GM12878 (cell line): ENCODE results near the gene ASPG. TPM values are rescaled to one million over a fixed set of nuclear protein-coding genes. Genes with fewer than 3 reads are reported as not detected.

ENCODE experiments used
- ATAC-seq: fragments of 200-7000 bp; cut with Tn5 transposase; 3 replicates; pipeline ENCODE4 v1.9.1; 2020; ENCODE audit warnings: mild to moderate bottlenecking, moderate library complexity
- BruUV-seq: library from RNA; stranded (reverse); fragments of 400-500 nt; replicated peaks from 2 replicates; lab custom pipeline; 2021; lab: Mats Ljungman, UMichigan
- CTCF ChIA-PET: fragments of 300-600 bp; sonication (Branson Sonifier 250); formaldehyde crosslinking; extraction: SDS; loops from one replicate; lab custom pipeline; 2021; ENCODE audit warnings: inconsistent platforms; lab: Yijun Ruan, JAX
- POLR2A ChIA-PET: fragments of 350-600 bp; formaldehyde crosslinking; extraction: SDS; loops from one replicate; lab custom pipeline; 2021; ENCODE audit warnings: inconsistent platforms; lab: Charles Lee
- RAD21 ChIA-PET: fragments of 300-600 bp; sonication (Branson Sonifier 250); formaldehyde crosslinking; loops from one replicate; lab custom pipeline; 2023; ENCODE audit warnings: antibody characterized with exemption; ENCODE audit not compliant: unreplicated experiment; lab: Charles Lee
- SMC1A ChIA-PET: fragments of 300-600 bp; sonication (Branson Sonifier 250); formaldehyde crosslinking; loops from one replicate; lab custom pipeline; 2023; ENCODE audit not compliant: unreplicated experiment, uncharacterized antibody; lab: Charles Lee
- DNase-seq: peaks from one replicate; pipeline ENCODE4 v3.0.0-alpha.2; 2011; ENCODE audit warnings: low read depth, low spot score
- FAIRE-seq: peaks from 3 replicates; lab custom pipeline; 2011; peaks lifted over from hg19 to GRCh38; lab: Jason Lieb, UNC
- H2AFZ ChIP-seq: 2 replicates; pipeline ENCODE4 v1.6.0; 2011; ENCODE audit warnings: low read depth, low read length, control low read depth; ENCODE audit not compliant: control insufficient read depth
- H3K27ac ChIP-seq: 2 replicates; pipeline ENCODE4 v1.5.1; 2011; ENCODE audit warnings: control low read depth; ENCODE audit not compliant: control insufficient read depth, insufficient read depth
- H3K27me3 ChIP-seq, 2 experiments: replicated peaks in 1 of 2; 2 replicates each; pipeline versions ENCODE4 v1.6.0 to v1.6.1; 2011; ENCODE audit warnings: low read length in 1 of 2; ENCODE audit not compliant: control insufficient read depth in 2 of 2, insufficient read depth in 2 of 2
- H3K36me3 ChIP-seq, 2 experiments: 2 replicates each; pipeline ENCODE4 v1.5.1; 2011; ENCODE audit warnings: low read length in 1 of 2; ENCODE audit not compliant: control insufficient read depth in 2 of 2, insufficient read depth in 2 of 2
- H3K4me1 ChIP-seq: 2 replicates; pipeline ENCODE4 v1.6.1; 2011; ENCODE audit warnings: mild to moderate bottlenecking, low read length, moderate library complexity, mixed read lengths; ENCODE audit not compliant: control insufficient read depth, insufficient read depth
- H3K4me2 ChIP-seq: 2 replicates; pipeline ENCODE4 v1.6.0; 2011; ENCODE audit warnings: control low read depth; ENCODE audit not compliant: control insufficient read depth, insufficient read depth
- H3K4me3 ChIP-seq: fragments of 200-600 bp; sonication (generic); 2 replicates; pipeline ENCODE4 v1.5.1; 2016
- H3K79me2 ChIP-seq: 2 replicates; pipeline ENCODE4 v1.6.0; 2011; ENCODE audit warnings: low read length; ENCODE audit not compliant: control insufficient read depth, insufficient read depth
- H3K9ac ChIP-seq: 2 replicates; pipeline ENCODE4 v1.8.0; 2011; ENCODE audit warnings: low read length, control low read depth, mixed read lengths; ENCODE audit not compliant: control insufficient read depth, insufficient read depth
- H3K9me3 ChIP-seq: replicated peaks from 3 replicates; pipeline ENCODE4 v1.5.1; 2011; ENCODE audit warnings: mild to moderate bottlenecking, low read length; ENCODE audit not compliant: control insufficient read depth, insufficient read depth
- H4K20me1 ChIP-seq: 2 replicates; pipeline ENCODE4 v1.6.0; 2011; ENCODE audit not compliant: control insufficient read depth, insufficient read depth
- ASH2L ChIP-seq: fragments of 300-600, 200-600 bp; sonication (generic); IDR thresholded peaks from 2 replicates; pipeline ENCODE4 v1.6.1; 2017; ENCODE audit warnings: low read depth, mild to moderate bottlenecking, borderline replicate concordance
- BMI1 ChIP-seq: fragments of 450-650 bp; IDR thresholded peaks from 2 replicates; pipeline ENCODE4 v1.6.1; 2016; ENCODE audit warnings: mild to moderate bottlenecking, moderate library complexity, borderline replicate concordance
- HSF1 ChIP-seq: fragments of 150-350 bp; IDR thresholded peaks from 2 replicates; pipeline ENCODE4 v1.6.1; 2014; ENCODE audit warnings: mild to moderate bottlenecking, low read depth, low read length
- PML ChIP-seq: IDR thresholded peaks from 2 replicates; pipeline ENCODE4 v1.6.1; 2012; ENCODE audit warnings: low read length, inconsistent platforms
- POLR2AphosphoS5 ChIP-seq: IDR thresholded peaks from 2 replicates; pipeline ENCODE4 v1.6.1; 2011; ENCODE audit warnings: mild to moderate bottlenecking, low read length, inconsistent platforms
- RAD21 ChIP-seq: IDR thresholded peaks from 2 replicates; pipeline ENCODE4 v1.6.1; 2011; ENCODE audit warnings: mild to moderate bottlenecking, low read depth, low read length, moderate library complexity; ENCODE audit not compliant: insufficient read depth
- RFX5 ChIP-seq: IDR thresholded peaks from 2 replicates; pipeline ENCODE4 v1.6.1; 2011; ENCODE audit warnings: low read depth, low read length, improper control_type of control experiment
- SMARCA5 ChIP-seq: fragments of 450-650 bp; IDR thresholded peaks from 2 replicates; pipeline ENCODE4 v1.6.1; 2017; ENCODE audit warnings: mild to moderate bottlenecking
- SREBF1 ChIP-seq: IDR thresholded peaks from 2 replicates; pipeline ENCODE4 v1.6.1; 2012; ENCODE audit warnings: mild to moderate bottlenecking, low read length
- SUPT20H ChIP-seq: IDR thresholded peaks from 2 replicates; pipeline ENCODE4 v1.6.1; 2011; ENCODE audit warnings: low read depth, mild to moderate bottlenecking, low read length, moderate library complexity, borderline replicate concordance; ENCODE audit not compliant: control insufficient read depth
- SUZ12 ChIP-seq: fragments of 200-600 bp; sonication (generic); IDR thresholded peaks from one replicate; pipeline ENCODE4 v1.6.1; 2018; ENCODE audit warnings: antibody characterized with exemption, mild to moderate bottlenecking; ENCODE audit not compliant: unreplicated experiment
- USF1 ChIP-seq: IDR thresholded peaks from 2 replicates; pipeline ENCODE4 v1.6.1; 2011; ENCODE audit warnings: borderline replicate concordance, low read depth, mild to moderate bottlenecking, moderate library complexity, mixed read lengths, low read length; ENCODE audit not compliant: insufficient read depth; ENCODE audit errors: extremely low read length
- ZBED1 ChIP-seq: IDR thresholded peaks from 2 replicates; pipeline ENCODE4 v1.6.1; 2016; ENCODE audit warnings: borderline replicate concordance
- WGBS: methylation state at CpG from one replicate; pipeline ENCODE4 v1.1.6; 2016; ENCODE audit warnings: low lambda C conversion rate; ENCODE audit not compliant: insufficient replicate concordance, insufficient coverage; ENCODE audit errors: missing lambda C conversion rate; 5-methylcytosine and 5-hydroxymethylcytosine counted together
- in situ Hi-C: fragments of 300-500 bp; cut with MboI; formaldehyde crosslinking; loops from 9 replicates; pipeline ENCODE4 v1.14.3; 2018; ENCODE audit warnings: mixed read lengths
- intact Hi-C: fragments of 100-400 bp; cut with micrococcal nuclease; formaldehyde crosslinking; loops from one replicate; pipeline ENCODE4 v1.14.2; 2022; ENCODE audit not compliant: unreplicated experiment
- polyA plus RNA-seq, 11 experiments: library from polyadenylated mRNA; depleted of rRNA in 4 of 11; unstranded in 6 of 11; stranded (reverse) in 5 of 11; fragments of >200 nt; fragmentation: Nextera tagmentation in 4 of 11; fragmentation: Illumina TruSeq in 1 of 11; extraction: Ambion mirVana in 4 of 11; extraction: Trizol in 1 of 11; gene quantifications; 1 replicate in 1 of 11; 2 replicates in 10 of 11; pipeline versions ENCODE4 v1.2.1 to v1.2.3, GENCODE V29; 2011 to 2016; ENCODE audit warnings: inconsistent platforms in 2 of 11, missing spikeins in 2 of 11, low read depth in 1 of 11
- total RNA-seq, 4 experiments: library from RNA; depleted of rRNA in 3 of 4; stranded (reverse); fragments of >200 nt in 3 of 4; fragmentation: Illumina TruSeq in 1 of 4; extraction: Trizol in 1 of 4; gene quantifications; 2 replicates each; pipeline versions ENCODE4 v1.2.1 to v1.2.3, GENCODE V29; 2013 to 2021
- TF ChIP-seq, protein P1 (sequence below): fragments of 450-650 bp; IDR thresholded peaks from 2 replicates; pipeline ENCODE4 v1.6.1; 2017; ENCODE audit warnings: mild to moderate bottlenecking, moderate library complexity
- TF ChIP-seq, protein P2 (sequence below): IDR thresholded peaks from 2 replicates; pipeline ENCODE4 v1.6.1; 2011; ENCODE audit warnings: borderline replicate concordance, low read depth, mild to moderate bottlenecking, moderate library complexity, low read length; ENCODE audit not compliant: insufficient read depth, poor library complexity, severe bottlenecking

ASPG gene
- total and polyA plus RNA-seq, 10 of the 15 experiments (the other 5 are each of a cell fraction or from before 2014, with no cell fraction given), result not detected

DNA sequence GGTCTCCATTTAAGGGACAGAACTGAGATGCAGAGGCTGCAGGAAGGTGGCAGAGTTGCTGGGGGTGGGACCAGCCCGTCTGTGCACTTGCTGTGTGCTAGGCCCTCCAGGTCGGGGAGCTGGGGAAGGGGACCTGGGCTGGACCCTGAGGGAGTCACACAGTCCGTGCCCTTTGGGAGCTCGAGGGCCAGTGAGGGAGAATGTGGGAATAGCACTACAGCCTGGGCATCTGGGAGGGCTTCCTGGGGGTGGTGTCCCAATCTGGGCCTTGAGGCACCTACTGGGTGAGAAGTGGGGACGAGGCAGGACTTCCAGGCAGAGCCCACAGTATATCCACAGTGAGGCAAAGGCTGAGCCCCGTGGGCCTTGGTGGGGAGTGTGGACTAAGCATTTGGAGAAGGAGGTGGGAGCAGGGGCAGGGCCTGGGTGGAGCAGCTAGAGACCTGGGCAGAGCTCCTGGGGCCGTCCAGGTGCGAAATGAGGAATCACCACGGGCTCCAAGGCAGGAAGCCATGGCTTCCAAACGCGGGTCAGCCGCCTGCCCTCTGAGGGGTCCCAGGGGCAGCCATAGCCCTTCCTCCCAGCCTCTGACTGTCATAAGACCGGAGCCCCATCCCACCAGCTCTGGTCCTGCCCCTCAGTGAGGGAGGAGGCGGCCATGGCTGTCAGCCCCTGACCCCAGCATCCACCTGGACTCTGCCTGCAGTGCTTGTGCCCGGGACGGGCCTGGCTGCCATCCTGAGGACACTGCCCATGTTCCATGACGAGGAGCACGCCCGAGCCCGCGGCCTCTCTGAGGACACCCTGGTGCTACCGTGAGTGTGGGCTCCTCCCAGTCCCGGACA is 6.6 kb downstream of the ASPG start:
- intact Hi-C loops (loop anchor here (5.0 kb wide), 1 partner anchor 550 kb away; no protein-coding TSS in a partner anchor), in situ Hi-C loops (no loop called here)
- SMC1A ChIA-PET, result interaction anchor here (0.6 kb wide), 1 partner anchor 60 kb away, joined by 3 read pairs; no protein-coding TSS in a partner anchor
- WGBS, result 55% methylated on average over 23 of the region's 23 CpGs
- Histone ChIP-seq H4K20me1 (no peaks in the 10 kb centered on the region), H3K4me3 (no peak overlapping the region), H3K9ac (no peak overlapping the region), H3K9me3 (no peaks in the 10 kb centered on the region), H3K4me2 (no peak overlapping the region), H3K27ac (no peak overlapping the region), H3K27me3 (no peaks in the 10 kb centered on the region), H3K4me1 (no peaks in the 10 kb centered on the region), H2AFZ (no peak overlapping the region), H3K79me2 (no peaks in the 10 kb centered on the region), H3K36me3 (no peaks in the 10 kb centered on the region)
- no TSS peak for BruUV-seq
- RAD21 ChIA-PET, result interaction anchor here (1.4 kb wide), 1 partner anchor 472 kb away, joined by 3 read pairs; no protein-coding TSS in a partner anchor
- FAIRE-seq (no peak), ATAC-seq (no peak), DNase-seq (no peak)
- CTCF ChIA-PET, result interaction anchor here (0.8 kb wide), 1 partner anchor 14 kb away, joined by 3 read pairs; no protein-coding TSS in a partner anchor
- POLR2A ChIA-PET, result no interaction called here
- TF ChIP-seq BMI1 (no peak), SMARCA5 (no peak), USF1 (no peak), RFX5 (no peak), ASH2L (no peak), RAD21 (no peak), HSF1 (no peak), PML (no peak), ZBED1 (no peak), POLR2AphosphoS5 (no peak), SUZ12 (no peak), SUPT20H (no peak), SREBF1 (no peak)
- TF ChIP-seq, protein P1, sequence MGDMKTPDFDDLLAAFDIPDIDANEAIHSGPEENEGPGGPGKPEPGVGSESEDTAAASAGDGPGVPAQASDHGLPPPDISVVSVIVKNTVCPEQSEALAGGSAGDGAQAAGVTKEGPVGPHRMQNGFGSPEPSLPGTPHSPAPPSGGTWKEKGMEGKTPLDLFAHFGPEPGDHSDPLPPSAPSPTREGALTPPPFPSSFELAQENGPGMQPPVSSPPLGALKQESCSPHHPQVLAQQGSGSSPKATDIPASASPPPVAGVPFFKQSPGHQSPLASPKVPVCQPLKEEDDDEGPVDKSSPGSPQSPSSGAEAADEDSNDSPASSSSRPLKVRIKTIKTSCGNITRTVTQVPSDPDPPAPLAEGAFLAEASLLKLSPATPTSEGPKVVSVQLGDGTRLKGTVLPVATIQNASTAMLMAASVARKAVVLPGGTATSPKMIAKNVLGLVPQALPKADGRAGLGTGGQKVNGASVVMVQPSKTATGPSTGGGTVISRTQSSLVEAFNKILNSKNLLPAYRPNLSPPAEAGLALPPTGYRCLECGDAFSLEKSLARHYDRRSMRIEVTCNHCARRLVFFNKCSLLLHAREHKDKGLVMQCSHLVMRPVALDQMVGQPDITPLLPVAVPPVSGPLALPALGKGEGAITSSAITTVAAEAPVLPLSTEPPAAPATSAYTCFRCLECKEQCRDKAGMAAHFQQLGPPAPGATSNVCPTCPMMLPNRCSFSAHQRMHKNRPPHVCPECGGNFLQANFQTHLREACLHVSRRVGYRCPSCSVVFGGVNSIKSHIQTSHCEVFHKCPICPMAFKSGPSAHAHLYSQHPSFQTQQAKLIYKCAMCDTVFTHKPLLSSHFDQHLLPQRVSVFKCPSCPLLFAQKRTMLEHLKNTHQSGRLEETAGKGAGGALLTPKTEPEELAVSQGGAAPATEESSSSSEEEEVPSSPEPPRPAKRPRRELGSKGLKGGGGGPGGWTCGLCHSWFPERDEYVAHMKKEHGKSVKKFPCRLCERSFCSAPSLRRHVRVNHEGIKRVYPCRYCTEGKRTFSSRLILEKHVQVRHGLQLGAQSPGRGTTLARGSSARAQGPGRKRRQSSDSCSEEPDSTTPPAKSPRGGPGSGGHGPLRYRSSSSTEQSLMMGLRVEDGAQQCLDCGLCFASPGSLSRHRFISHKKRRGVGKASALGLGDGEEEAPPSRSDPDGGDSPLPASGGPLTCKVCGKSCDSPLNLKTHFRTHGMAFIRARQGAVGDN, result no peak
- TF ChIP-seq, protein P2, sequence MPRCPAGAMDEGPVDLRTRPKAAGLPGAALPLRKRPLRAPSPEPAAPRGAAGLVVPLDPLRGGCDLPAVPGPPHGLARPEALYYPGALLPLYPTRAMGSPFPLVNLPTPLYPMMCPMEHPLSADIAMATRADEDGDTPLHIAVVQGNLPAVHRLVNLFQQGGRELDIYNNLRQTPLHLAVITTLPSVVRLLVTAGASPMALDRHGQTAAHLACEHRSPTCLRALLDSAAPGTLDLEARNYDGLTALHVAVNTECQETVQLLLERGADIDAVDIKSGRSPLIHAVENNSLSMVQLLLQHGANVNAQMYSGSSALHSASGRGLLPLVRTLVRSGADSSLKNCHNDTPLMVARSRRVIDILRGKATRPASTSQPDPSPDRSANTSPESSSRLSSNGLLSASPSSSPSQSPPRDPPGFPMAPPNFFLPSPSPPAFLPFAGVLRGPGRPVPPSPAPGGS, result no peak
